ENCODE data around the gene GAS6. TPM values are rescaled to one million over a fixed set of nuclear protein-coding genes. Genes with fewer than 3 reads are reported as not detected.

GAS6 gene
- total RNA-seq, 1 donor from 2014 or later = 215 TPM

DNA sequence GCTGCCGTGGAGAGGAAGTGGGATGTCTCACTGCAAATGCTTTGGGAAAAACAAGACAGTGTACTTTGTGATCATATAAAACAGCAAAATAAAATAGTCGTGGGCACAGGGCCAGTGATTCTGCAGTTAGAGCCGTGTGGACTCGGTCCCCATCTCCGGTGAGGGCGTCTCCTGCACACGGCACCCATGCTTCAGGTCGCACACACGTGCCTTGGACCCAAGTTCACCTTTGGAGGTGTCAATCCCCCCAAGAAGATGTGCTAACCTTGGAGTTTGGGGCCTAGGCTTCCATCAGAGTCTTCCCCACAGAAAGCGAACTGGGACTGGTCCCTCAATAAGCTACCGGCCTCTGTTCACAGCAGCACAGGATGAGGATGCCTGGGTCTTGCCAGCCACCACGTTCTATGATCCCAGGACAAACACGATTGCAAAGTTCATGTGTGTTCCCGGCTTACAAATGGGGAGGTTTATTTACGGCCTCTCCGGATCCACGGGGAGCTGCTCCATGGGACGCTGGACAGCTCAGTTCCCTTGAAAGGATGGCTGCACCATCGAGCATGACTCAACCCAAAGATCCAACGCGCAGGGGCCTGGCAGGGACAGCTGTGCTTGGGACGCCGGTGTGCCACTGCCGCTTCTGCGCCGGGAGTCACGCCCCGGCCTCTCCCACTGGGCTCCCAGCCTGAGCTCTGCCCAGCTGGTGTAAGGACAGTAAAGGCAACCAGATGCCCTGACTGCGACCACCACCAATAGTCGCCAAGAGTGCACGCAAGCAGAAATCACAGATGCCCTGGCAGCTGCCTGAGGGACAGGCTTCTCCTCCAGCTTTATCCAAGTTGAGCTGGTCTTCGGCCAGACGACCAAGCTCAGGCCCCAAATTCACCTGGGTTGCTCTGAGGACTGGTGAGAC is 8.6 kb downstream of the GAS6 start:
- TF ChIP-seq POLR2A (IDR thresholded peaks at IDR 0.05) (no peak), POLR2AphosphoS5 (IDR thresholded peaks at IDR 0.05; ENCODE audit: insufficient read depth in 1 of 2, low read depth in 1 of 2) (peak in 1 of 2 donors; percentile 23)
- TF ChIP-seq, protein P1, sequence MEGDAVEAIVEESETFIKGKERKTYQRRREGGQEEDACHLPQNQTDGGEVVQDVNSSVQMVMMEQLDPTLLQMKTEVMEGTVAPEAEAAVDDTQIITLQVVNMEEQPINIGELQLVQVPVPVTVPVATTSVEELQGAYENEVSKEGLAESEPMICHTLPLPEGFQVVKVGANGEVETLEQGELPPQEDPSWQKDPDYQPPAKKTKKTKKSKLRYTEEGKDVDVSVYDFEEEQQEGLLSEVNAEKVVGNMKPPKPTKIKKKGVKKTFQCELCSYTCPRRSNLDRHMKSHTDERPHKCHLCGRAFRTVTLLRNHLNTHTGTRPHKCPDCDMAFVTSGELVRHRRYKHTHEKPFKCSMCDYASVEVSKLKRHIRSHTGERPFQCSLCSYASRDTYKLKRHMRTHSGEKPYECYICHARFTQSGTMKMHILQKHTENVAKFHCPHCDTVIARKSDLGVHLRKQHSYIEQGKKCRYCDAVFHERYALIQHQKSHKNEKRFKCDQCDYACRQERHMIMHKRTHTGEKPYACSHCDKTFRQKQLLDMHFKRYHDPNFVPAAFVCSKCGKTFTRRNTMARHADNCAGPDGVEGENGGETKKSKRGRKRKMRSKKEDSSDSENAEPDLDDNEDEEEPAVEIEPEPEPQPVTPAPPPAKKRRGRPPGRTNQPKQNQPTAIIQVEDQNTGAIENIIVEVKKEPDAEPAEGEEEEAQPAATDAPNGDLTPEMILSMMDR (IDR thresholded peaks at IDR 0.05) = peak in 1 of 3 experiments; percentile 2
- Histone ChIP-seq H3K9me3 (no peaks in the 10 kb centered on the region), H3K36me3 (no peaks in the 10 kb centered on the region), H3K27me3 (no peaks in the 10 kb centered on the region), H3K4me3 (peak overlapping the region; percentile 2 to 23), H3K4me1 (peaks cover 72% of the 10 kb centered on the region), H3K27ac (peak overlapping the region; percentile 77)
- DNase-seq (ENCODE audit: extremely low spot score in 2 of 2) = peak in 1 of 2 donors; percentile 86
- intact Hi-C loops (cut with DNase I) = no loop called here

DNA sequence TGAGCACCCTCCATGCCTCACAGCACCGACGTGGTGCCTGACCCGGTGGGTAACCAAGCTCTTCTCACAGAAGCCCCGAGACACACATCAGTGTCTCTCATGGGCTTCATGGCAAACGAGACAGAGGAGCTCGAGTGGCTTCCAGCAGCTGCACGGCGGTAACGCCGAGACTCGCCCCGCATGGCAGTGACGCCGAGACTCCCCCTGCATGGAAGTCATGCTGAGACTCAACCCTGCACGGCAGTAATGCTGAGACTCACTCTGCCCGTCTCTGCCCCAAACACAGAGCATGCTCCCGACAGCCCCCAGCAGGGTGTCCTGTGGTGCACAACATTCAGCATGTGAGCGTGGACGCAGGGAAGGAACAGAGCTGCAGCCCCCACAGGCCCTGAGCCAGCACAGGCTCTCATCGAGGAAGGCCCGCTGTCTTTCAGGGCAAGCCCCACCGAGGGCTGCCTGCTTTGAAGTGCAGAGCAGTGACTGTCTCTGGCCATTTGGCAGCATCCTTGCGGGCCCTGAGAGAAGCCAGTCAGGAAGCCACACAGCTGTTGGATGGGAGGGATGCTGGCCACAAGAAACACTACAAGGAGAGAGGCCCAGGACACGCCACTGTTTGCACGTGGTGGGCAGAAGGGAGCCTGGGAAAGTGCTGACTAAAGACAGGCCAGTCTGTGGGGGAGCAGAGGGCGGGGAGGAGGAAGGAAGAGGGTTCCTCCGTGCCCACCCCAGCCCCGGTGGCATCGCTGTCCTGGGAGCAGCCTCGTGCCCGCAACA is 9.5 kb downstream of the GAS6 start:
- Histone ChIP-seq H3K4me1 (peaks cover 80% of the 10 kb centered on the region), H3K27me3 (no peaks in the 10 kb centered on the region), H3K4me3 (peak overlapping the region; percentile 2 to 23), H3K36me3 (no peaks in the 10 kb centered on the region), H3K9me3 (no peaks in the 10 kb centered on the region), H3K27ac (peak overlapping the region; percentile 77)
- intact Hi-C loops (cut with DNase I) = no loop called here
- DNase-seq (ENCODE audit: extremely low spot score in 2 of 2) = peak in 1 of 2 donors; percentile 79
- peak in 1 of 2 donors; percentile 43 for TF ChIP-seq POLR2AphosphoS5 (IDR thresholded peaks at IDR 0.05; ENCODE audit: insufficient read depth in 1 of 2, low read depth in 1 of 2)
- TF ChIP-seq, protein P1 (IDR thresholded peaks at IDR 0.05) = no peak

DNA sequence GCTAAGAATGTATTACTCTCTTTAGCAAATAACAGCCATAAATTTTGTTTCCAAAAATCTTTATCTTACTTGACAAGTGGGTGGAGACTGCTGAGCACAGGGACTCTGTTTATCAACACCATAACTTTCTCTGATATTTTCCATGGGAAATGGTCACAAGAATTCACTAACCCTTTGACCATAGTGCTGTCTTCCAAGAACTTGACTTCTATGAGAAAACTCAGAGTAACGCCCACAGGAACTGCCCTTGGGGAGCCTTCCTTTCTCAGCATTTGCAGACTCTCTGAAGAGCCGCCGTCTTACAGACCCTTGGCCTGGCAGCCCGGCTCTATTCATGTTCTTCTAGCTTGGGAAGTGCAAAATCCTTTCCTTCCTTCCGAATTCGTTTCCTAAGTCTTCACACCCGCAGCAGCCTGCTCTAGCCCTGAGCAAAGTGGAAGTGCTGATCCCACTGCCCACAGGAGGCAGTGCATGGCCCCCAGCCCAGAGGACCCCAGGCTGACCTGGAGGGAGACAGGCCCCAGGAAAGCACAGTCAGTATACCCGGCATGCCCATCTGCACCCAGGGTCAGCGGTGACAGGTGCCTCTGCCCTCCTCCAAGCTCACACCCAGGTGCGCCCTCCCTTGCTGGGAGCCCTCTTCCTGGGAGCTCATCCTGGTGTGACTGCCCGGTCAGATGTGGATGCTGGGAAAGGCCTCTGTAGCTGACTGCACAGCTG is 10.2 kb downstream of the GAS6 start:
- Histone ChIP-seq H3K9me3 (no peaks in the 10 kb centered on the region), H3K36me3 (no peaks in the 10 kb centered on the region), H3K27ac (peak overlapping the region; percentile 77), H3K4me3 (peak overlapping the region in 1 of 2 donors; percentile 23), H3K27me3 (no peaks in the 10 kb centered on the region), H3K4me1 (peaks cover 88% of the 10 kb centered on the region)
- intact Hi-C loops (cut with DNase I) = no loop called here
- DNase-seq (ENCODE audit: extremely low spot score in 2 of 2) = peak in 1 of 2 donors; percentile 85
- TF ChIP-seq POLR2A (IDR thresholded peaks at IDR 0.05) (no peak), POLR2AphosphoS5 (IDR thresholded peaks at IDR 0.05; ENCODE audit: insufficient read depth in 1 of 2, low read depth in 1 of 2) (peak in 1 of 2 donors; percentile 33)

DNA sequence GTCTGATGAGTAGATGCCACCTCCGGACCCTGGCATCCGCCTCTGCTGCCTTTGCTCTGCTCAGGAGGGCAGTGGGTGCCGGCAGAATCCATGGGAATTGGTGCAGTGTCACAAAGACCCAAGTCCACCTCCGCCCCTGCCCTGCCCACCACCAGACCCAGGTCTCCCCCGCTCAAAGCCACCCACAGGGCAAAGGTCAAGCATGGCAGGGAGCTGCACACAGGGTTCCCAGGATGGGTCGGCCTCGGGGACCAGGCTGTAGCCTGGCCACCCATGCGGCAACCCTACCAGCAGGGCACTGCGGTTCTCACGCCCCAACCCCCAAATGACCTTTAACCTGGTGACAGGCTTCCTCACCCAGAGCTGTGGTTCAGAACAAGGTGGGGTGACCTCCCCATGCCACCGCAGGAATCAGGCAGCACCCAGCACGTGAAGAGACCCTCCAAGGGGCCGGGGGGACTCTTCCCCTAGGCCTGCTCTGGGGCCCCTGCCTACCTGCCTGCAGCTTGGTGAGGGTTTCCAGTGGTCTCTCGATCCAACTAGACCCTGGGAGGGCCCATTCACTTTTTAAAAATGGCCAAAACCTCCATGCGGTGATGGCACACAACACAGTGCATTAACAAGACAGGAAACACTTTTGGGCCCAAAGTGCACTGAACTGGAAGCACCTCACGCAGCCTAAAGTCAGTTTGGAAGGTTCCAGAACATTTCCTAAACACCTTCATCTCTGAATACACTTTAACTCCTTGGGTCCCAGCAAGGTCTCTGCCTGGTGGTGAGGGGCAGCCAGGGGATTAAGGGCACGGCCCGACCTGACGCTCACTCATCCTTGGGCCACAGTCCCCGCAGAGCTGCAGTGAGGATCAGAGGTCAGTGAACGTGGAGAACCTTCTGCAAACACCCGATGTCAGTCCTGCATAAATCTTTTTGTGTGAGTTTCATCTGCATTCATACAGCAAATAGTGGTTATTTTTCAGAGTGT is 11.0 kb downstream of the GAS6 start:
- peak overlapping the region; percentile 77 for H3K27ac ChIP-seq
- H3K9me3 ChIP-seq = no peaks in the 10 kb centered on the region
- H3K4me1 ChIP-seq = peaks cover 89% of the 10 kb centered on the region
- no peaks in the 10 kb centered on the region for H3K36me3 ChIP-seq
- TF ChIP-seq, protein P1 (IDR thresholded peaks at IDR 0.05) = no peak
- TF ChIP-seq POLR2A (IDR thresholded peaks at IDR 0.05) (no peak), POLR2AphosphoS5 (IDR thresholded peaks at IDR 0.05; ENCODE audit: insufficient read depth in 1 of 2, low read depth in 1 of 2) (no peak)
- no peaks in the 10 kb centered on the region for H3K27me3 ChIP-seq
- peak in 1 of 2 donors; percentile 83 for DNase-seq (ENCODE audit: extremely low spot score in 2 of 2)
- intact Hi-C loops (cut with DNase I) = no loop called here
- no peak overlapping the region for H3K4me3 ChIP-seq
